ENCODE measurements around the gene KCNJ1. TPM values are rescaled to one million over a fixed set of nuclear protein-coding genes. Genes with fewer than 3 reads are reported as not detected.

The KCNJ1 gene
- total RNA-seq, 2 experiments from 2014 or later = not detected

DNA sequence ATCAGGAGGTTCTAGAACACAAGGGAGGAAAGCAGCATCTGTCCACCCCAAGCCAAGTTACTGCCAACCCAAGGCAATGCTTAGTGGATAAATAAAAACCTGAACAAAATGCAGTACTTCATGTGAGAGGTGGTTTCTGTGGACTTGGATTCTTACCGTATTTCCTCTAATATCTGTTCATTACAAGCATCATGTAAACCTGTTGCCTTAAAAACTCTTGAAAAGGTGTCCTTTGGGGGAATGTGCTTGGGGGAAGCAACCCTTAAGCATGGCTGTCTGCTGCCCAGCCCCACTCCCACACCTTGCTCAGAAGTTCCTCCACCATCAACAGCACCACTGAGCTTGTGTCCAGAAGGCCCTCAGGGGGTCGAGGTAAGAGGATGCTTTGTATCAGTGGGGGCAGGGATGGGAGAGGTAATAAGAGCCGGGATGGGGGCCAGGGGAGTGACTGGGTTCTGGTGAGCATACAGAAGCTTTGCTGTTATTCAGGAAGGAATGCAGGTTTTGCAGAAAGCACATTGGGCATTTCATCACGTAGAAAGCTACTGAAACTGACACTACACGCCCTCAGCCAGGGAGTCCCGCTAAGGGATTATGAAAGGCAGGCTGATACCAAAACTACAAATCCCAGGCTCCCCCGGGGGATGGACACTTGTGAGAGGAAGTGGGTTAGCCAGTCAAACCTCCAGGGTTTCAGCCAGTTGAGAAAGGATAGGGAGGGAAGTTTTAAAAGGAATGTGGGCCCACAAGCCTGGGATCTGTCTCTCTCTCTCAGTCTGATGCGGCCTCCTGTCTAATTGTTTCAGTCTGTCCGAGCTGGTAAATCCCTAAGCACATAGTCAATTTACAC, 52.0 kb downstream of the KCNJ1 start:
- H3K27ac Mint-ChIP-seq = no peak overlapping the region
- ChIA-PET POLR2A (no interaction called here), CTCF (interaction anchor here (1.6 kb wide), 1 partner anchor 17 kb away, joined by 6 read pairs; no protein-coding TSS in a partner anchor)
- DNase-seq = no peak
- H3K4me1 Mint-ChIP-seq = no peaks in the 10 kb centered on the region
- no peak overlapping the region for H3K4me3 Mint-ChIP-seq
- H3K27me3 Mint-ChIP-seq = no peaks in the 10 kb centered on the region
- H3K9me3 Mint-ChIP-seq = no peaks in the 10 kb centered on the region
- H3K36me3 Mint-ChIP-seq (ENCODE audit: low read depth) = peaks cover 40% of the 10 kb centered on the region

GRCh38 chr11:128813729-128814128, 53.4 kb downstream of the KCNJ1 start:
- POLR2A ChIA-PET = no interaction called here
- CTCF ChIA-PET = interaction anchor here (0.7 kb wide), 1 partner anchor 11 kb away, joined by 3 read pairs; no protein-coding TSS in a partner anchor

GRCh38 chr11:128810784-128811514, 56.1 kb downstream of the KCNJ1 start:
- H3K27ac Mint-ChIP-seq = no peak overlapping the region
- DNase-seq = no peak
- no peaks in the 10 kb centered on the region for H3K9me3 Mint-ChIP-seq
- peaks cover 58% of the 10 kb centered on the region for H3K36me3 Mint-ChIP-seq (ENCODE audit: low read depth)
- no peak overlapping the region for H3K4me3 Mint-ChIP-seq
- ChIA-PET POLR2A (interaction anchor here (0.6 kb wide), 1 partner anchor 12 kb away, joined by 5 read pairs; no protein-coding TSS in a partner anchor), CTCF (interaction anchor here (0.8 to 2.2 kb wide), 6 partner anchors 12 to 34 kb away, joined by 3 to 7 read pairs (median 4); no protein-coding TSS in a partner anchor)
- H3K4me1 Mint-ChIP-seq = peaks cover 2% of the 10 kb centered on the region
- no peaks in the 10 kb centered on the region for H3K27me3 Mint-ChIP-seq

More at GRCh38 chr11:128813729-128814128, 53.4 kb downstream of the KCNJ1 start:
- H3K4me1 Mint-ChIP-seq = no peaks in the 10 kb centered on the region
- no peaks in the 10 kb centered on the region for H3K9me3 Mint-ChIP-seq
- no peak overlapping the region for H3K27ac Mint-ChIP-seq
- DNase-seq = no peak
- no peak overlapping the region for H3K4me3 Mint-ChIP-seq
- H3K36me3 Mint-ChIP-seq (ENCODE audit: low read depth) = peaks cover 53% of the 10 kb centered on the region
- H3K27me3 Mint-ChIP-seq = no peaks in the 10 kb centered on the region

DNA sequence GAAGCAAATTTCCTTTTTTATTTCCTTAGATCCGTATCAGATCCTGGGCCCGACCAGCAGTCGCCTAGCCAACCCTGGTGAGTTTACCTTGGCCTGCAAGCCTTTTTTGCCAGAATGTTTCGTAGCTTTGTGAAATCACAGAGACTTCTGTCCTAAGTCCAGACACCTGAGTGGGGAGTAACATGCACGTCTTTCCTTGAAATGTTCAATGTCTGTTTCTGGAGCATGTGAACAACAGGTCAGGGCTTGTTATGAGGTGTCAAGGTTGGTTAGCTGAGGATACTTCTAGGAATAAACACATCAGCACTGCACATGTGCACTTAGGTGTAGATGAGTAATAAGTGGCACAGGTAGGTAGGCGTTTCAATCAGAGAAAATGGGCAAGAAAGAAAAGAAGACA, 58.0 kb downstream of the KCNJ1 start:
- CTCF ChIA-PET = interaction anchor here (2.2 kb wide), 1 partner anchor 10 kb away, joined by 4 read pairs; no protein-coding TSS in a partner anchor
- Mint-ChIP-seq H3K4me1 (peaks cover 4% of the 10 kb centered on the region), H3K9me3 (no peaks in the 10 kb centered on the region), H3K36me3 (ENCODE audit: low read depth) (peaks cover 71% of the 10 kb centered on the region), H3K4me3 (no peak overlapping the region), H3K27ac (no peak overlapping the region), H3K27me3 (no peaks in the 10 kb centered on the region)
- POLR2A ChIA-PET = no interaction called here
- DNase-seq = no peak

DNA sequence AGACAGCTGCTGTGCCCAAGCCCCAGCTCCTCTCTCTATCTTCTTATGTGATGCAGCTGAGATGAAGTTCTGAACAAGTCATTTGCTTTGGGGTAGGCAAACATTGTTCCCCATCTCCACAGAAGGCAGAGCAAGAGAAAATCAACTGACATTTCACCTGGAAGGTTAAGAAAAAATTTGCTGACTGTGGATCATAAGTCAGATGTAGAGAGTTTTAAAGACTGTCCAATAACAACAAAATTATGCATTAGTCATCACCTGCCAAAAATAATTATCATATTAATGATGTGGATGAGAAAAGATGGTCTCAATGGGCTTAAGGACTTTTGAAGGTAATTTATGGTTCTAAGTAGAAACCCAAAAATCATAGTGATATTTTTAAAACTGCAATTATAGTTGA, 59.2 kb downstream of the KCNJ1 start:
- H3K9me3 Mint-ChIP-seq = no peaks in the 10 kb centered on the region
- peaks cover 72% of the 10 kb centered on the region for H3K36me3 Mint-ChIP-seq (ENCODE audit: low read depth)

GRCh38 chr11:128806506-128807261, 60.4 kb downstream of the KCNJ1 start:
- no peak overlapping the region for H3K4me3 Mint-ChIP-seq
- H3K9me3 Mint-ChIP-seq = no peaks in the 10 kb centered on the region
- no peaks in the 10 kb centered on the region for H3K27me3 Mint-ChIP-seq
- H3K27ac Mint-ChIP-seq = no peak overlapping the region
- ChIA-PET POLR2A (no interaction called here), CTCF (no interaction called here)
- DNase-seq = no peak
- peaks cover 17% of the 10 kb centered on the region for H3K4me1 Mint-ChIP-seq
- peaks cover 70% of the 10 kb centered on the region for H3K36me3 Mint-ChIP-seq (ENCODE audit: low read depth)

More for the DNA sequence above, 59.2 kb downstream of the KCNJ1 start:
- H3K27ac Mint-ChIP-seq = no peak overlapping the region
- no peaks in the 10 kb centered on the region for H3K27me3 Mint-ChIP-seq
- CTCF ChIA-PET = no interaction called here
- peaks cover 11% of the 10 kb centered on the region for H3K4me1 Mint-ChIP-seq
- POLR2A ChIA-PET = no interaction called here
- no peak overlapping the region for H3K4me3 Mint-ChIP-seq
- DNase-seq = no peak

DNA sequence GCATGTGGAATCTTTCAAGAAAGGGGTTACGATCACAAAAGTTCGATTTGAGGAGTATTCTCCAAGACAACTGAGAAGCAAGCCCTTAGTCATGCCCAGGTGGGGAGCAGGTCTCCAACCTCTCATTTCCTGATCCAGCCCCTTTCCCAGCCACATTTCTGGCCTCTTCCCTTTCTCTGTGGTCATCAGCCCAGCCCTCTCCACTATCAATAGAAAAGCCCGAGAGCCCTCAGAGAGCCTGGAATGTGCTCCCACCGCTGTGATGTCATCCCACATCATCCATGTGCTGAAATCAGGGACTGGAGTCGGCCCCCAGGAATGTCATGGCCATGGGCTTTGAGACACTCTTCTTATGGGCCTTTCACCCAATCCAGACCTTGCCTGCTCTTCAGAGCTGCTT, 62.6 kb downstream of the KCNJ1 start:
- ChIA-PET POLR2A (no interaction called here), CTCF (no interaction called here)
- no peak for DNase-seq
- H3K9me3 Mint-ChIP-seq = no peaks in the 10 kb centered on the region
- no peaks in the 10 kb centered on the region for H3K27me3 Mint-ChIP-seq
- peaks cover 17% of the 10 kb centered on the region for H3K4me1 Mint-ChIP-seq
- H3K27ac Mint-ChIP-seq = no peak overlapping the region
- H3K36me3 Mint-ChIP-seq (ENCODE audit: low read depth) = peaks cover 64% of the 10 kb centered on the region
- H3K4me3 Mint-ChIP-seq = no peak overlapping the region

- H3K27me3 Mint-ChIP-seq = no peaks in the 10 kb centered on the region
- H3K27ac Mint-ChIP-seq = no peak overlapping the region
- CTCF ChIA-PET = interaction anchor here (1.1 to 1.5 kb wide), 3 partner anchors 9 to 17 kb away, joined by 3 read pairs; no protein-coding TSS in a partner anchor
- POLR2A ChIA-PET = no interaction called here
- no peak overlapping the region for H3K4me3 Mint-ChIP-seq
- no peak for DNase-seq
- peaks cover 17% of the 10 kb centered on the region for H3K4me1 Mint-ChIP-seq
- H3K36me3 Mint-ChIP-seq (ENCODE audit: low read depth) = peaks cover 60% of the 10 kb centered on the region
- H3K9me3 Mint-ChIP-seq = no peaks in the 10 kb centered on the region
Measured at GRCh38 chr11:128803449-128804245, 63.4 kb downstream of the KCNJ1 start.

- Mint-ChIP-seq H3K27me3 (no peaks in the 10 kb centered on the region), H3K4me1 (peaks cover 17% of the 10 kb centered on the region), H3K36me3 (ENCODE audit: low read depth) (peaks cover 65% of the 10 kb centered on the region), H3K27ac (no peak overlapping the region), H3K9me3 (no peaks in the 10 kb centered on the region), H3K4me3 (no peak overlapping the region)
- DNase-seq = no peak
- ChIA-PET CTCF (interaction anchor here (1.1 to 1.5 kb wide), 3 partner anchors 9 to 17 kb away, joined by 3 read pairs; no protein-coding TSS in a partner anchor), POLR2A (no interaction called here)
Measured at GRCh38 chr11:128803011-128803410, 64.1 kb downstream of the KCNJ1 start.

- CTCF ChIA-PET = interaction anchor here (1.1 to 1.5 kb wide), 3 partner anchors 10 to 16 kb away, joined by 3 read pairs; no protein-coding TSS in a partner anchor
- no peaks in the 10 kb centered on the region for H3K9me3 Mint-ChIP-seq
- POLR2A ChIA-PET = no interaction called here
- no peak overlapping the region for H3K4me3 Mint-ChIP-seq
- no peak for DNase-seq
- H3K4me1 Mint-ChIP-seq = peaks cover 17% of the 10 kb centered on the region
- peaks cover 71% of the 10 kb centered on the region for H3K36me3 Mint-ChIP-seq (ENCODE audit: low read depth)
- no peak overlapping the region for H3K27ac Mint-ChIP-seq
- H3K27me3 Mint-ChIP-seq = no peaks in the 10 kb centered on the region
Measured at GRCh38 chr11:128802358-128802981, 64.6 kb downstream of the KCNJ1 start.

- H3K27ac Mint-ChIP-seq = no peak overlapping the region
Measured at GRCh38 chr11:128800871-128801417, 66.2 kb downstream of the KCNJ1 start.

More at GRCh38 chr11:128800871-128801417, 66.2 kb downstream of the KCNJ1 start:
- no peak for DNase-seq
- CTCF ChIA-PET = interaction anchor here (1.6 kb wide), 1 partner anchor 25 kb away, joined by 4 read pairs; no protein-coding TSS in a partner anchor
- H3K9me3 Mint-ChIP-seq = no peaks in the 10 kb centered on the region
- no peaks in the 10 kb centered on the region for H3K27me3 Mint-ChIP-seq
- H3K4me3 Mint-ChIP-seq = no peak overlapping the region
- H3K4me1 Mint-ChIP-seq = peaks cover 20% of the 10 kb centered on the region
- POLR2A ChIA-PET = no interaction called here
- H3K36me3 Mint-ChIP-seq (ENCODE audit: low read depth) = peaks cover 70% of the 10 kb centered on the region

Data from activated CD4-positive, alpha-beta T cell treated with anti-CD3 and anti-CD28 coated beads, Interleukin-2, amount 10 ng/mL, durations not matched to agents 7 days and 5 days (primary cell).